ENCODE data around the gene EDEM2. TPM values are rescaled to one million over a fixed set of nuclear protein-coding genes. Genes with fewer than 3 reads are reported as not detected.

Gene EDEM2
- total RNA-seq, 1 donor, result 32.2 TPM

GRCh38 chr20:35146299-35146919 is 727 bp downstream of the EDEM2 start:
- Histone ChIP-seq H2AFZ (ENCODE audit: low read length) (peak overlapping the region; percentile 93), H3K9me3 (ENCODE audit: low read depth, low read length) (no peaks in the 10 kb centered on the region), H3K4me1 (ENCODE audit: insufficient read depth, low read length) (peaks cover 19% of the 10 kb centered on the region), H3K36me3 (ENCODE audit: insufficient read depth, low read length) (peaks cover 16% of the 10 kb centered on the region), H3K4me2 (ENCODE audit: insufficient read depth, low read length) (peak overlapping the region; percentile 99), H3K79me2 (ENCODE audit: insufficient read depth, low read length) (peaks cover 6% of the 10 kb centered on the region), H3K4me3 (ENCODE audit: insufficient read depth, low read length) (peak overlapping the region; percentile 97), H4K20me1 (ENCODE audit: insufficient read depth, low read length) (no peaks in the 10 kb centered on the region), H3K27me3 (ENCODE audit: insufficient read depth, low read length) (no peaks in the 10 kb centered on the region), H3K27ac (ENCODE audit: low read depth, low read length) (peak overlapping the region; percentile 93)
- no peak for TF ChIP-seq CTCF (IDR thresholded peaks at IDR 0.05; ENCODE audit: extremely low read depth, low read depth, low read length)
- peak; percentile 76 for DNase-seq (ENCODE audit: insufficient read length, low spot score, missing footprints)

- no peaks in the 10 kb centered on the region for H3K27me3 ChIP-seq (ENCODE audit: insufficient read depth, low read length)
- H4K20me1 ChIP-seq (ENCODE audit: insufficient read depth, low read length), result no peaks in the 10 kb centered on the region
- H3K9me3 ChIP-seq (ENCODE audit: low read depth, low read length), result no peaks in the 10 kb centered on the region
- H3K27ac ChIP-seq (ENCODE audit: low read depth, low read length), result no peak overlapping the region
- DNase-seq (ENCODE audit: insufficient read length, low spot score, missing footprints), result peak; percentile 65
- H3K79me2 ChIP-seq (ENCODE audit: insufficient read depth, low read length), result peaks cover 6% of the 10 kb centered on the region
- H3K36me3 ChIP-seq (ENCODE audit: insufficient read depth, low read length), result peaks cover 27% of the 10 kb centered on the region
- H3K4me3 ChIP-seq (ENCODE audit: insufficient read depth, low read length), result no peak overlapping the region
- no peak overlapping the region for H2AFZ ChIP-seq (ENCODE audit: low read length)
- peak; percentile 65 for TF ChIP-seq CTCF (IDR thresholded peaks at IDR 0.05; ENCODE audit: extremely low read depth, low read depth, low read length)
- peaks cover 19% of the 10 kb centered on the region for H3K4me1 ChIP-seq (ENCODE audit: insufficient read depth, low read length)
- H3K4me2 ChIP-seq (ENCODE audit: insufficient read depth, low read length), result no peak overlapping the region
Observed at GRCh38 chr20:35145141-35145564, 2.0 kb downstream of the EDEM2 start.

- Histone ChIP-seq H3K4me3 (ENCODE audit: insufficient read depth, low read length) (no peak overlapping the region), H3K27ac (ENCODE audit: low read depth, low read length) (no peak overlapping the region), H4K20me1 (ENCODE audit: insufficient read depth, low read length) (no peaks in the 10 kb centered on the region), H3K4me1 (ENCODE audit: insufficient read depth, low read length) (peaks cover 19% of the 10 kb centered on the region), H3K79me2 (ENCODE audit: insufficient read depth, low read length) (peaks cover 6% of the 10 kb centered on the region), H3K9me3 (ENCODE audit: low read depth, low read length) (no peaks in the 10 kb centered on the region), H2AFZ (ENCODE audit: low read length) (no peak overlapping the region), H3K27me3 (ENCODE audit: insufficient read depth, low read length) (no peaks in the 10 kb centered on the region), H3K36me3 (ENCODE audit: insufficient read depth, low read length) (peaks cover 31% of the 10 kb centered on the region), H3K4me2 (ENCODE audit: insufficient read depth, low read length) (no peak overlapping the region)
- TF ChIP-seq CTCF (IDR thresholded peaks at IDR 0.05; ENCODE audit: extremely low read depth, low read depth, low read length), result no peak
- peak; percentile 36 for DNase-seq (ENCODE audit: insufficient read length, low spot score, missing footprints)
Observed at GRCh38 chr20:35144694-35145093, 2.4 kb downstream of the EDEM2 start.

DNA sequence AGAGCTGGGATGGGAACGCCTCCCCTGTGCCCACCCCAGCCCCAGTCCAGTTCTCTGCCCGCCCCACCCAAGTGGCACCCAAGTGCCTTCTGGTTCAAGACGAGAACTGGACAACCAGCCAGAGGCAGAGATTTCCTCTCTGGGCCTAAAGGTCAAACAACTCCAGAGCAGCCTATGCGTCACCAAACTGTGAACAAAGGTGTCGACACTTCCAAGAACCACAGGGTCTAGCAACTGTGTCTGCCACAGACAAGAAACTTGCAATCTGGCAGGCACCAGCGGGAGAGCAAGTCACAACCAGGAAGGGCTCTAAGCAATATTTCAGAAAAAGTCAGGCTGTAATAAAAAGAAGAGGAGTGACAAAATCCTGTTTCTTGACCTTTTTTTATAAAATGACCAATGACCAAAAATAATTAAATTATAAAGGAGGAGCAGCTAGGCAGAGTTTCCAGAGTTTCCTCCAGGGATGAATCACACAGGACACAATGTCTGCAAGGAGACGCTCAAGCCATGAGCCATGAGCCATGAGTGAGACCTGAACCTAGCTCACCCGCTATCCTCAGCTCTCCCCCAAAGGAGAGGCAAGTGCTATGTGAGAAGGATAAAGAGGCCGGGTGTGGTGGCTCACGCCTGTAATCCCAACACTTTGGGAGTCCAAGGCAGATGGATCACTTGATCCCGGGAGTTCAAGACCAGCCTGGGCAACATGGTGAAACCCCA is 11.1 kb downstream of the EDEM2 start:
- Histone ChIP-seq H3K36me3 (ENCODE audit: insufficient read depth, low read length) (peaks cover 36% of the 10 kb centered on the region), H3K27ac (ENCODE audit: low read depth, low read length) (peak overlapping the region; percentile 63), H3K4me2 (ENCODE audit: insufficient read depth, low read length) (no peak overlapping the region), H2AFZ (ENCODE audit: low read length) (no peak overlapping the region), H3K4me1 (ENCODE audit: insufficient read depth, low read length) (peaks cover 26% of the 10 kb centered on the region), H3K9me3 (ENCODE audit: low read depth, low read length) (no peaks in the 10 kb centered on the region), H3K79me2 (ENCODE audit: insufficient read depth, low read length) (no peaks in the 10 kb centered on the region), H4K20me1 (ENCODE audit: insufficient read depth, low read length) (no peaks in the 10 kb centered on the region), H3K27me3 (ENCODE audit: insufficient read depth, low read length) (no peaks in the 10 kb centered on the region), H3K4me3 (ENCODE audit: insufficient read depth, low read length) (no peak overlapping the region)
- no peak for DNase-seq (ENCODE audit: insufficient read length, low spot score, missing footprints)
- TF ChIP-seq CTCF (IDR thresholded peaks at IDR 0.05; ENCODE audit: extremely low read depth, low read depth, low read length), result no peak
